HepG2 (cell line): Measurements from ENCODE around the gene OTUD7B. TPM values are rescaled to one million over a fixed set of nuclear protein-coding genes. Genes with fewer than 3 reads are reported as not detected.

Experiments
- ATAC-seq: fragments of 200-7000 bp; cut with Tn5 transposase; 3 replicates; pipeline ENCODE4 v1.9.1; 2020; ENCODE audit warnings: mild to moderate bottlenecking, moderate library complexity
- BruUV-seq: library from RNA; stranded (reverse); fragments of 400-500 nt; replicated peaks from 2 replicates; lab custom pipeline; 2021; lab: Mats Ljungman, UMichigan
- CTCF ChIA-PET: fragments of 300-600 bp; formaldehyde crosslinking; extraction: SDS; loops from one replicate; lab custom pipeline; 2021; ENCODE audit warnings: low total read pairs, inconsistent platforms, low intra/inter-chr PET ratio; lab: Yijun Ruan, JAX
- POLR2A ChIA-PET: fragments of 350-600 bp; sonication (Branson Sonifier 250); formaldehyde crosslinking; loops from one replicate; lab custom pipeline; 2020; ENCODE audit warnings: antibody characterized with exemption, inconsistent platforms; lab: Yijun Ruan, JAX
- DNase-seq: peaks from one replicate; pipeline ENCODE4 v3.0.0-alpha.2; 2015; ENCODE audit warnings: low spot score
- FAIRE-seq: peaks from 3 replicates; lab custom pipeline; 2011; peaks lifted over from hg19 to GRCh38; lab: Jason Lieb, UNC
- H2AFZ ChIP-seq: one replicate; pipeline ENCODE4 v1.6.1; 2011; ENCODE audit warnings: low read length, inconsistent platforms
- H3K27ac ChIP-seq: fragments of 300-600 bp; 3 replicates; pipeline ENCODE4 v1.8.0; 2011; ENCODE audit warnings: mixed run types, mild to moderate bottlenecking, mixed read lengths, low read length, inconsistent platforms; ENCODE audit not compliant: insufficient read depth; ENCODE audit errors: extremely low read length
- H3K27me3 ChIP-seq, 2 experiments: fragments of 200-600 bp in 1 of 2; 2 replicates in 1 of 2; 3 replicates in 1 of 2; pipeline versions ENCODE4 v1.6.0 to v1.8.0; 2011; ENCODE audit warnings: low read length in 2 of 2, mild to moderate bottlenecking in 2 of 2, moderate library complexity in 2 of 2, inconsistent platforms in 1 of 2; ENCODE audit not compliant: insufficient read depth in 2 of 2, control insufficient read depth in 1 of 2
- H3K36me3 ChIP-seq, 2 experiments: fragments of 200-600 bp in 1 of 2; replicated peaks in 1 of 2; 2 replicates in 1 of 2; 3 replicates in 1 of 2; pipeline versions ENCODE4 v1.5.1 to v1.8.0; 2011; ENCODE audit warnings: low read length in 2 of 2, inconsistent platforms in 1 of 2; ENCODE audit not compliant: insufficient read depth in 2 of 2, control insufficient read depth in 1 of 2
- H3K4me1 ChIP-seq: 2 replicates; pipeline ENCODE4 v1.5.1; 2012; ENCODE audit warnings: low read length, inconsistent platforms; ENCODE audit not compliant: insufficient read depth
- H3K4me2 ChIP-seq: 2 replicates; pipeline ENCODE4 v1.6.0; 2011; ENCODE audit warnings: low read depth, low read length, inconsistent platforms
- H3K4me3 ChIP-seq, 3 experiments: fragments of 200-600 bp in 1 of 3; sonication (generic), shearing (Covaris generic) in 1 of 3; replicated peaks in 1 of 3; 2 replicates each; pipeline ENCODE4 v1.5.1; 2011 to 2016; ENCODE audit warnings: low read length in 3 of 3, inconsistent platforms in 2 of 3, low read depth in 2 of 3, mild to moderate bottlenecking in 2 of 3, control low read depth in 1 of 3, mixed read lengths in 1 of 3; ENCODE audit not compliant: insufficient read depth in 1 of 3
- H3K79me2 ChIP-seq: one replicate; pipeline ENCODE4 v1.6.1; 2011; ENCODE audit warnings: low read length, inconsistent platforms; ENCODE audit not compliant: insufficient read depth
- H3K9ac ChIP-seq: 2 replicates; pipeline ENCODE4 v1.6.0; 2011; ENCODE audit warnings: mild to moderate bottlenecking, low read depth, low read length, inconsistent platforms; ENCODE audit not compliant: insufficient read depth
- H3K9me3 ChIP-seq: 2 replicates; pipeline ENCODE4 v1.5.1; 2012; ENCODE audit warnings: mild to moderate bottlenecking, low read length
- H4K20me1 ChIP-seq: 2 replicates; pipeline ENCODE4 v1.6.0; 2011; ENCODE audit warnings: inconsistent platforms, mild to moderate bottlenecking, low read length, moderate library complexity; ENCODE audit not compliant: insufficient read depth
- FOXK1 ChIP-seq: sonication (generic); formaldehyde crosslinking; IDR thresholded peaks from 2 replicates; pipeline ENCODE4 v1.4.0; 2020; ENCODE audit warnings: low read depth, missing genetic modification reagents, borderline replicate concordance
- HNRNPK ChIP-seq: fragments of 200-400 bp; formaldehyde crosslinking; IDR thresholded peaks from 2 replicates; pipeline ENCODE4 v1.6.1; 2018; ENCODE audit warnings: low read length, low read depth, moderate library complexity, mild to moderate bottlenecking; ENCODE audit not compliant: poor library complexity, severe bottlenecking
- MED8 ChIP-seq: sonication (generic); formaldehyde crosslinking; IDR thresholded peaks from 2 replicates; pipeline ENCODE4 v1.8.1; 2023; ENCODE audit warnings: mild to moderate bottlenecking, missing genetic modification reagents; ENCODE audit not compliant: insufficient replicate concordance
- PAX8 ChIP-seq: sonication (generic); formaldehyde crosslinking; IDR thresholded peaks from 2 replicates; pipeline ENCODE4 v1.8.0; 2022; ENCODE audit warnings: mild to moderate bottlenecking, missing genetic modification reagents, borderline replicate concordance
- RELA ChIP-seq: sonication (generic); formaldehyde crosslinking; IDR thresholded peaks from 2 replicates; pipeline ENCODE4 v1.4.0; 2020; ENCODE audit warnings: missing genetic modification reagents
- RERE ChIP-seq: IDR thresholded peaks from 2 replicates; pipeline ENCODE4 v1.6.1; 2016; ENCODE audit warnings: low read depth, missing genetic modification reagents, missing compliant biosample characterization
- TIGD3 ChIP-seq: sonication (generic); formaldehyde crosslinking; IDR thresholded peaks from 2 replicates; pipeline ENCODE4 v1.5.1; 2020; ENCODE audit warnings: mild to moderate bottlenecking, missing genetic modification reagents, borderline replicate concordance
- ZMYM3 ChIP-seq: sonication (generic); formaldehyde crosslinking; IDR thresholded peaks from 2 replicates; pipeline ENCODE4 v1.5.1; 2020; ENCODE audit warnings: mild to moderate bottlenecking, missing genetic modification reagents
- ZNF570 ChIP-seq: sonication (generic); formaldehyde crosslinking; IDR thresholded peaks from 2 replicates; pipeline ENCODE4 v1.4.0; 2020; ENCODE audit warnings: mild to moderate bottlenecking, missing genetic modification reagents, borderline replicate concordance
- ZNF691 ChIP-seq: sonication (generic); formaldehyde crosslinking; IDR thresholded peaks from 2 replicates; pipeline ENCODE4 v1.4.0; 2020; ENCODE audit warnings: missing genetic modification reagents, low read depth, mild to moderate bottlenecking, borderline replicate concordance
- WGBS: methylation state at CpG from one replicate; pipeline ENCODE4 v1.1.6; 2017; ENCODE audit warnings: low lambda C conversion rate; 5-methylcytosine and 5-hydroxymethylcytosine counted together
- in situ Hi-C: cut with HindIII; loops from 2 replicates; pipeline ENCODE4 v1.10.0; 2017; ENCODE audit warnings: low pct_unique_long_range_greater_than_20kb; ENCODE audit not compliant: extremely low pct_ligation_motif_present
- intact Hi-C: fragments of 100-400 bp; cut with micrococcal nuclease; formaldehyde crosslinking; loops from one replicate; pipeline ENCODE4 v1.10.0; 2022; ENCODE audit not compliant: unreplicated experiment
- polyA plus RNA-seq, 8 experiments: library from polyadenylated mRNA; depleted of rRNA in 3 of 8; stranded (reverse) in 7 of 8; unstranded in 1 of 8; fragments of >200 nt; fragmentation: Illumina TruSeq in 4 of 8; extraction: Trizol in 4 of 8; gene quantifications; 2 replicates each; pipeline versions ENCODE4 v1.2.1 to v1.2.3, GENCODE V29; 2011 to 2016; ENCODE audit warnings: low read depth in 4 of 8, missing spikeins in 1 of 8, mixed read lengths in 1 of 8; ENCODE audit not compliant: insufficient read depth in 1 of 8
- total RNA-seq, 5 experiments: library from RNA; depleted of rRNA; stranded (reverse); fragments of >200 nt; fragmentation: Illumina TruSeq; extraction: Trizol; gene quantifications; 2 replicates each; pipeline ENCODE4 v1.2.3, GENCODE V29; 2016; ENCODE audit warnings: low read depth in 1 of 5
- TF ChIP-seq, protein P1 (sequence below): sonication (generic); formaldehyde crosslinking; IDR thresholded peaks from 2 replicates; pipeline ENCODE4 v1.4.0; 2020; ENCODE audit warnings: missing genetic modification reagents
- TF ChIP-seq, protein P2 (sequence below): sonication (generic); formaldehyde crosslinking; IDR thresholded peaks from 2 replicates; pipeline ENCODE4 v1.4.0; 2020; ENCODE audit warnings: low read depth, mild to moderate bottlenecking, missing genetic modification reagents

Gene OTUD7B
- total and polyA plus RNA-seq, 2 of the 13 experiments (the other 11 are each of a cell fraction or from before 2014, with no cell fraction given), result 5.1 to 11.2 TPM

- in situ Hi-C loops (no loop called here), intact Hi-C loops (loop anchor here (2.0 kb wide), 2 partner anchors 41 to 57 kb away; partner anchors contain the start of gene VPS45)
- under 1% methylated on average over 29 of the region's 29 CpGs for WGBS
- H3K27ac ChIP-seq, result peak overlapping the region; percentile 87
- H3K9me3 ChIP-seq, result no peaks in the 10 kb centered on the region
- H4K20me1 ChIP-seq, result peaks cover 11% of the 10 kb centered on the region; the same call in 1 of the 2 replicates
- DNase-seq (peak; percentile 35), FAIRE-seq (no peak), ATAC-seq (peak; percentile 64)
- peaks cover 52% of the 10 kb centered on the region for H3K4me1 ChIP-seq
- H2AFZ ChIP-seq, result no peak overlapping the region
- POLR2A ChIA-PET, result interaction anchor here (1.1 to 4.2 kb wide), 8 partner anchors 11 to 123 kb away, joined by 3 to 58 read pairs (median 4); partner anchors contain the start of genes MTMR11 and VPS45
- CTCF ChIA-PET, result interaction anchor here (0.9 kb wide), 1 partner anchor 121 kb away, joined by 4 read pairs; no protein-coding TSS in a partner anchor
- no peaks in the 10 kb centered on the region; a peak in 1 of 5 replicates for H3K27me3 ChIP-seq
- H3K9ac ChIP-seq, result peak overlapping the region; percentile 91
- peaks cover 38% of the 10 kb centered on the region for H3K79me2 ChIP-seq
- TSS peak; percentile 67 for BruUV-seq
- H3K36me3 ChIP-seq, result peaks cover 0 to 7% of the 10 kb centered on the region in 2 experiments; a peak in 2 of 5 replicates
- H3K4me3 ChIP-seq, result peak overlapping the region; percentile 89 to 90 (median 89)
- H3K4me2 ChIP-seq, result peak overlapping the region; percentile 71
- TF ChIP-seq, protein P1, sequence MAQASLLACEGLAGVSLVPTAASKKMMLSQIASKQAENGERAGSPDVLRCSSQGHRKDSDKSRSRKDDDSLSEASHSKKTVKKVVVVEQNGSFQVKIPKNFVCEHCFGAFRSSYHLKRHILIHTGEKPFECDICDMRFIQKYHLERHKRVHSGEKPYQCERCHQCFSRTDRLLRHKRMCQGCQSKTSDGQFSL (CRISPR knock-in tag), result no peak
- TF ChIP-seq, protein P2, sequence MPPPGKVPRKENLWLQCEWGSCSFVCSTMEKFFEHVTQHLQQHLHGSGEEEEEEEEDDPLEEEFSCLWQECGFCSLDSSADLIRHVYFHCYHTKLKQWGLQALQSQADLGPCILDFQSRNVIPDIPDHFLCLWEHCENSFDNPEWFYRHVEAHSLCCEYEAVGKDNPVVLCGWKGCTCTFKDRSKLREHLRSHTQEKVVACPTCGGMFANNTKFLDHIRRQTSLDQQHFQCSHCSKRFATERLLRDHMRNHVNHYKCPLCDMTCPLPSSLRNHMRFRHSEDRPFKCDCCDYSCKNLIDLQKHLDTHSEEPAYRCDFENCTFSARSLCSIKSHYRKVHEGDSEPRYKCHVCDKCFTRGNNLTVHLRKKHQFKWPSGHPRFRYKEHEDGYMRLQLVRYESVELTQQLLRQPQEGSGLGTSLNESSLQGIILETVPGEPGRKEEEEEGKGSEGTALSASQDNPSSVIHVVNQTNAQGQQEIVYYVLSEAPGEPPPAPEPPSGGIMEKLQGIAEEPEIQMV (CRISPR knock-in tag), result no peak
- no peak for TF ChIP-seq RERE
- no peak for TF ChIP-seq ZMYM3 (CRISPR knock-in tag)
- no peak for TF ChIP-seq ZNF691 (CRISPR knock-in tag)
- no peak for TF ChIP-seq RELA (CRISPR knock-in tag)
- TF ChIP-seq MED8 (CRISPR knock-in tag), result no peak
- TF ChIP-seq HNRNPK, result no peak
- TF ChIP-seq TIGD3 (CRISPR knock-in tag), result no peak
- no peak for TF ChIP-seq ZNF570 (CRISPR knock-in tag)
- TF ChIP-seq PAX8, result 0 out of 2 replicates have a peak, but pooled peaks have one; percentile 27
- TF ChIP-seq FOXK1 (CRISPR knock-in tag), result no peak
Observed at GRCh38 chr1:150009604-150010392, 728 bp downstream of the OTUD7B start.
